Activated CD4-positive, alpha-beta T cell treated with anti-CD3 and anti-CD28 coated beads for 36 hours (primary cell): ENCODE measurements around the gene APOC3. TPM values are rescaled to one million over a fixed set of nuclear protein-coding genes. Genes with fewer than 3 reads are reported as not detected.

Source experiments
- ATAC-seq: fragments of 200-7000 bp; cut with Tn5 transposase; one replicate; pipeline ENCODE4 v1.10.0; 2021; ENCODE audit warnings: mild to moderate bottlenecking, moderate library complexity
- CTCF ChIA-PET: fragments of 350-600 bp; sonication (Branson Sonifier 250); formaldehyde crosslinking; loops from one replicate; lab custom pipeline; 2021; ENCODE audit warnings: antibody characterized with exemption; lab: Charles Lee
- POLR2A ChIA-PET: fragments of 350-600 bp; sonication (Branson Sonifier 250); formaldehyde crosslinking; loops from one replicate; lab custom pipeline; 2021; ENCODE audit warnings: antibody characterized with exemption, inconsistent platforms; lab: Charles Lee
- DNase-seq: peaks from one replicate; pipeline ENCODE4 v3.0.0-alpha.2; 2020
- H3K27ac Mint-ChIP-seq: one replicate; pipeline ENCODE4 v1.8.0; 2021; ENCODE audit warnings: mixed read lengths
- H3K27me3 Mint-ChIP-seq: one replicate; pipeline ENCODE4 v1.8.0; 2021; ENCODE audit warnings: mixed read lengths
- H3K36me3 Mint-ChIP-seq: one replicate; pipeline ENCODE4 v1.8.0; 2021; ENCODE audit warnings: low read depth, mixed read lengths
- H3K4me1 Mint-ChIP-seq: one replicate; pipeline ENCODE4 v1.8.0; 2021; ENCODE audit warnings: mixed read lengths
- H3K4me3 Mint-ChIP-seq: one replicate; pipeline ENCODE4 v1.8.0; 2021; ENCODE audit warnings: mild to moderate bottlenecking, moderate library complexity, mixed read lengths
- H3K9me3 Mint-ChIP-seq: one replicate; pipeline ENCODE4 v1.8.0; 2021; ENCODE audit warnings: low read depth, mixed read lengths
- intact Hi-C, 2 experiments: fragments of 100-400 bp; cut with DNase I in 1 of 2; cut with micrococcal nuclease in 1 of 2; formaldehyde crosslinking; loops; one replicate each; pipeline versions ENCODE4 v1.14.2 to v1.15.1; 2022 to 2024; cut with DNase I, micrococcal nuclease
- total RNA-seq, 2 experiments: library from RNA; stranded (reverse); gene quantifications; one replicate each; pipeline ENCODE4 v1.2.3, GENCODE V29; 2021

Gene APOC3
- total RNA-seq, 2 experiments from 2014 or later = not detected

- POLR2A ChIA-PET = no interaction called here
- Mint-ChIP-seq H3K4me1 (peaks cover 13% of the 10 kb centered on the region), H3K27me3 (no peaks in the 10 kb centered on the region), H3K36me3 (peaks cover 51% of the 10 kb centered on the region), H3K27ac (peak overlapping the region; percentile 44), H3K9me3 (no peaks in the 10 kb centered on the region), H3K4me3 (no peak overlapping the region)
- ATAC-seq (peak; percentile 72), DNase-seq (no peak)
- CTCF ChIA-PET = interaction anchor here (0.6 to 1.3 kb wide), 6 partner anchors 16 to 249 kb away, joined by 3 to 4 read pairs (median 3); no protein-coding TSS in a partner anchor
- intact Hi-C loops = no loop called here
Measured at GRCh38 chr11:116861539-116861938, 31.8 kb downstream of the APOC3 start.

- no peaks in the 10 kb centered on the region for H3K27me3 Mint-ChIP-seq
- peaks cover 6% of the 10 kb centered on the region for H3K4me1 Mint-ChIP-seq
- H3K27ac Mint-ChIP-seq = peak overlapping the region; percentile 28
- no peak for DNase-seq
- no peak for ATAC-seq
- no peak overlapping the region for H3K4me3 Mint-ChIP-seq
- peaks cover 45% of the 10 kb centered on the region for H3K36me3 Mint-ChIP-seq
- POLR2A ChIA-PET = no interaction called here
- CTCF ChIA-PET = interaction anchor here (0.6 to 1.1 kb wide), 4 partner anchors 15 to 244 kb away, joined by 3 to 4 read pairs (median 3); no protein-coding TSS in a partner anchor
- intact Hi-C loops = no loop called here
- H3K9me3 Mint-ChIP-seq = no peaks in the 10 kb centered on the region
Measured at GRCh38 chr11:116862185-116862584, 32.5 kb downstream of the APOC3 start.

- Mint-ChIP-seq H3K4me3 (no peak overlapping the region), H3K27ac (no peak overlapping the region), H3K9me3 (no peaks in the 10 kb centered on the region), H3K36me3 (peaks cover 42% of the 10 kb centered on the region), H3K4me1 (peaks cover 5% of the 10 kb centered on the region), H3K27me3 (no peaks in the 10 kb centered on the region)
- ATAC-seq (no peak), DNase-seq (no peak)
- intact Hi-C loops = no loop called here
- ChIA-PET CTCF (interaction anchor here (0.7 kb wide), 1 partner anchor 18 kb away, joined by 6 read pairs; no protein-coding TSS in a partner anchor), POLR2A (no interaction called here)
Measured at GRCh38 chr11:116862951-116863350, 33.2 kb downstream of the APOC3 start.

GRCh38 chr11:116864531-116864930 is 34.8 kb downstream of the APOC3 start:
- ATAC-seq (no peak), DNase-seq (no peak)
- peaks cover 5% of the 10 kb centered on the region for H3K4me1 Mint-ChIP-seq
- H3K4me3 Mint-ChIP-seq = no peak overlapping the region
- ChIA-PET POLR2A (interaction anchor here (0.7 kb wide), 1 partner anchor 10 kb away, joined by 3 read pairs; no protein-coding TSS in a partner anchor), CTCF (interaction anchor here (0.6 to 1.6 kb wide), 5 partner anchors 8 to 242 kb away, joined by 3 to 8 read pairs (median 4); partner anchors contain the start of gene APOA5)
- intact Hi-C loops = no loop called here
- H3K9me3 Mint-ChIP-seq = no peaks in the 10 kb centered on the region
- H3K27me3 Mint-ChIP-seq = no peaks in the 10 kb centered on the region
- H3K27ac Mint-ChIP-seq = no peak overlapping the region
- peaks cover 37% of the 10 kb centered on the region for H3K36me3 Mint-ChIP-seq

GRCh38 chr11:116865696-116866095 is 36.0 kb downstream of the APOC3 start:
- H3K4me1 Mint-ChIP-seq = peaks cover 11% of the 10 kb centered on the region
- H3K4me3 Mint-ChIP-seq = no peak overlapping the region
- no peaks in the 10 kb centered on the region for H3K9me3 Mint-ChIP-seq
- no peak overlapping the region for H3K27ac Mint-ChIP-seq
- intact Hi-C loops = no loop called here
- ATAC-seq = no peak
- no peak for DNase-seq
- POLR2A ChIA-PET = no interaction called here
- CTCF ChIA-PET = interaction anchor here (1.3 to 1.6 kb wide), 3 partner anchors 74 to 241 kb away, joined by 3 to 8 read pairs (median 4); partner anchors contain the start of gene APOA5
- peaks cover 41% of the 10 kb centered on the region for H3K36me3 Mint-ChIP-seq
- no peaks in the 10 kb centered on the region for H3K27me3 Mint-ChIP-seq

- intact Hi-C loops = no loop called here
- H3K9me3 Mint-ChIP-seq = no peaks in the 10 kb centered on the region
- DNase-seq (no peak), ATAC-seq (no peak)
- H3K4me1 Mint-ChIP-seq = peaks cover 6% of the 10 kb centered on the region
- no peak overlapping the region for H3K4me3 Mint-ChIP-seq
- no peak overlapping the region for H3K27ac Mint-ChIP-seq
- ChIA-PET CTCF (interaction anchor here (0.9 to 1.3 kb wide), 2 partner anchors 63 to 239 kb away, joined by 3 read pairs; no protein-coding TSS in a partner anchor), POLR2A (interaction anchor here (0.6 kb wide), 1 partner anchor 111 kb away, joined by 4 read pairs; no protein-coding TSS in a partner anchor)
- H3K36me3 Mint-ChIP-seq = peaks cover 34% of the 10 kb centered on the region
- no peaks in the 10 kb centered on the region for H3K27me3 Mint-ChIP-seq
Measured at GRCh38 chr11:116866804-116867455, 37.2 kb downstream of the APOC3 start.

- ChIA-PET POLR2A (no interaction called here), CTCF (interaction anchor here (0.9 kb wide), 1 partner anchor 63 kb away, joined by 3 read pairs; no protein-coding TSS in a partner anchor)
- Mint-ChIP-seq H3K36me3 (peaks cover 31% of the 10 kb centered on the region), H3K4me1 (peaks cover 6% of the 10 kb centered on the region), H3K4me3 (no peak overlapping the region), H3K27ac (no peak overlapping the region), H3K27me3 (no peaks in the 10 kb centered on the region), H3K9me3 (no peaks in the 10 kb centered on the region)
- intact Hi-C loops = no loop called here
- no peak for ATAC-seq
- no peak for DNase-seq
Measured at GRCh38 chr11:116867619-116868018, 37.9 kb downstream of the APOC3 start.

GRCh38 chr11:116868066-116868465 is 38.4 kb downstream of the APOC3 start:
- ATAC-seq (no peak), DNase-seq (no peak)
- Mint-ChIP-seq H3K36me3 (peaks cover 35% of the 10 kb centered on the region), H3K27ac (no peak overlapping the region), H3K4me1 (peaks cover 6% of the 10 kb centered on the region), H3K4me3 (no peak overlapping the region), H3K27me3 (no peaks in the 10 kb centered on the region), H3K9me3 (no peaks in the 10 kb centered on the region)
- CTCF ChIA-PET = no interaction called here
- intact Hi-C loops = no loop called here
- POLR2A ChIA-PET = no interaction called here

- ChIA-PET CTCF (interaction anchor here (0.8 to 1.3 kb wide), 3 partner anchors 9 to 236 kb away, joined by 3 to 7 read pairs (median 3); no protein-coding TSS in a partner anchor), POLR2A (interaction anchor here (0.6 kb wide), 1 partner anchor 208 kb away, joined by 3 read pairs; no protein-coding TSS in a partner anchor)
- Mint-ChIP-seq H3K4me3 (no peak overlapping the region), H3K27ac (peak overlapping the region; percentile 55), H3K4me1 (peaks cover 6% of the 10 kb centered on the region), H3K9me3 (no peaks in the 10 kb centered on the region), H3K36me3 (peaks cover 33% of the 10 kb centered on the region), H3K27me3 (no peaks in the 10 kb centered on the region)
- DNase-seq (no peak), ATAC-seq (no peak)
- intact Hi-C loops = no loop called here
Measured at GRCh38 chr11:116869610-116870009, 39.9 kb downstream of the APOC3 start.

GRCh38 chr11:116870054-116870453 is 40.3 kb downstream of the APOC3 start:
- Mint-ChIP-seq H3K27me3 (no peaks in the 10 kb centered on the region), H3K4me3 (no peak overlapping the region), H3K27ac (peak overlapping the region; percentile 55), H3K36me3 (peaks cover 35% of the 10 kb centered on the region), H3K9me3 (no peaks in the 10 kb centered on the region), H3K4me1 (peaks cover 6% of the 10 kb centered on the region)
- ChIA-PET POLR2A (no interaction called here), CTCF (interaction anchor here (1.0 to 1.3 kb wide), 2 partner anchors 9 to 236 kb away, joined by 3 to 7 read pairs; no protein-coding TSS in a partner anchor)
- ATAC-seq (no peak), DNase-seq (no peak)
- intact Hi-C loops = no loop called here

- CTCF ChIA-PET = interaction anchor here (0.7 kb wide), 1 partner anchor 9 kb away, joined by 3 read pairs; no protein-coding TSS in a partner anchor
- Mint-ChIP-seq H3K4me1 (peaks cover 6% of the 10 kb centered on the region), H3K27me3 (no peaks in the 10 kb centered on the region), H3K9me3 (no peaks in the 10 kb centered on the region), H3K4me3 (no peak overlapping the region), H3K27ac (no peak overlapping the region), H3K36me3 (peaks cover 36% of the 10 kb centered on the region)
- POLR2A ChIA-PET = no interaction called here
- intact Hi-C loops = no loop called here
- ATAC-seq = no peak
- DNase-seq = no peak
Measured at GRCh38 chr11:116871248-116871647, 41.5 kb downstream of the APOC3 start.
